Left lung (tissue), 10 donors: ENCODE measurements around the gene OR2K2. TPM values are rescaled to one million over a fixed set of nuclear protein-coding genes. Genes with fewer than 3 reads are reported as not detected.

Experiments
- ATAC-seq: fragments of 200-7000 bp; cut with Tn5 transposase; one replicate; pipeline ENCODE4 v1.9.1; 2020; ENCODE audit warnings: moderate library complexity
- DNase-seq, 4 donors: peaks; one replicate each; pipeline ENCODE4 v3.0.0-alpha.2; 2013 to 2020
- H3K27ac ChIP-seq, 2 donors: fragments of 200-600 bp; sonication (generic) in 1 of 2; one replicate each; pipeline versions ENCODE4 v1.5.0 to v1.8.0; 2020 to 2021
- H3K27me3 ChIP-seq, 2 donors: fragments of 200-600 bp; sonication (generic) in 1 of 2; one replicate each; pipeline versions ENCODE4 v1.5.0 to v1.8.0; 2020 to 2021
- H3K36me3 ChIP-seq, 2 donors: fragments of 200-600 bp; sonication (generic) in 1 of 2; one replicate each; pipeline versions ENCODE4 v1.5.0 to v1.8.0; 2020 to 2021
- H3K4me1 ChIP-seq, 2 donors: fragments of 200-600 bp; one replicate each; pipeline ENCODE4 v1.8.0; 2021
- H3K4me3 ChIP-seq, 2 donors: fragments of 200-600 bp; sonication (generic) in 1 of 2; one replicate each; pipeline versions ENCODE4 v1.5.0 to v1.8.0; 2020 to 2021; ENCODE audit warnings: mild to moderate bottlenecking in 1 of 2
- H3K9me3 ChIP-seq, 2 donors: fragments of 200-600 bp; sonication (generic) in 1 of 2; one replicate each; pipeline versions ENCODE4 v1.5.0 to v1.8.0; 2020 to 2021
- CTCF ChIP-seq, 2 donors: fragments of 200-600 bp; sonication (generic) in 1 of 2; IDR thresholded peaks; one replicate each; pipeline versions ENCODE4 v1.5.0 to v1.8.0; 2021; ENCODE audit warnings: antibody characterized with exemption in 2 of 2
- intact Hi-C, 2 donors: fragments of 100-400 bp; cut with DNase I; formaldehyde crosslinking; loops; one replicate each; pipeline versions ENCODE4 v1.11.2 to v1.14.2; 2022
- polyA plus RNA-seq, 6 donors: library from polyadenylated mRNA; unstranded; fragments of 120-200 nt; gene quantifications; one replicate each; pipeline ENCODE4 v1.2.1, GENCODE V29; 2013; ENCODE audit not compliant: insufficient read length in 6 of 6
- total RNA-seq, 2 donors: library from RNA; stranded (reverse); fragmentation: NEBNext Ultra II Directional; extraction: Animal tissue kit (Norgen Biotek cat#: 25700); gene quantifications; one replicate each; pipeline ENCODE4 v1.2.1, GENCODE V29; 2021
- donor health status: DM: no; HTN: yes; CAD: no.
- donor health status: DM: no; HTN: no; CAD: no.

OR2K2 gene
- total and polyA plus RNA-seq, 8 donors: not detected

GRCh38 chr9:111362526-111362925 lies 32.5 kb upstream of the OR2K2 start:
- intact Hi-C loops: no loop called here

GRCh38 chr9:111360881-111361280 lies 30.9 kb upstream of the OR2K2 start:
- ATAC-seq (no peak), DNase-seq (no peak)
- TF ChIP-seq CTCF (IDR thresholded peaks at IDR 0.05): no peak
- H3K27ac ChIP-seq: no peak overlapping the region
- H3K4me3 ChIP-seq: no peak overlapping the region
- H3K4me1 ChIP-seq: peaks cover 0 to 2% of the 10 kb centered on the region in 2 donors
- H3K27me3 ChIP-seq: no peaks in the 10 kb centered on the region
- intact Hi-C loops: no loop called here
- peaks cover 0 to 56% of the 10 kb centered on the region in 2 donors for H3K36me3 ChIP-seq
- H3K9me3 ChIP-seq: no peaks in the 10 kb centered on the region

More at GRCh38 chr9:111362526-111362925, 32.5 kb upstream of the OR2K2 start:
- ATAC-seq: no peak
- no peak overlapping the region for H3K4me3 ChIP-seq
- TF ChIP-seq CTCF (IDR thresholded peaks at IDR 0.05): no peak
- H3K27me3 ChIP-seq: no peaks in the 10 kb centered on the region
- no peaks in the 10 kb centered on the region for H3K9me3 ChIP-seq
- DNase-seq: no peak
- no peak overlapping the region for H3K27ac ChIP-seq
- no peaks in the 10 kb centered on the region for H3K4me1 ChIP-seq
- peaks cover 0 to 73% of the 10 kb centered on the region in 2 donors for H3K36me3 ChIP-seq

GRCh38 chr9:111356481-111357244 lies 26.6 kb upstream of the OR2K2 start:
- Histone ChIP-seq H3K9me3 (no peaks in the 10 kb centered on the region), H3K4me1 (peaks cover 0 to 2% of the 10 kb centered on the region in 2 donors), H3K27me3 (no peaks in the 10 kb centered on the region), H3K36me3 (peaks cover 0 to 14% of the 10 kb centered on the region in 2 donors), H3K27ac (peak overlapping the region in 1 of 2 donors; percentile 33), H3K4me3 (no peak overlapping the region)
- intact Hi-C loops: no loop called here
- TF ChIP-seq CTCF (IDR thresholded peaks at IDR 0.05): no peak
- peak; percentile 72 for ATAC-seq
- peak in 1 of 4 donors; percentile 11 for DNase-seq

GRCh38 chr9:111352545-111352944 lies 22.5 kb upstream of the OR2K2 start:
- H3K27me3 ChIP-seq: no peaks in the 10 kb centered on the region
- DNase-seq (no peak), ATAC-seq (no peak)
- no peaks in the 10 kb centered on the region for H3K9me3 ChIP-seq
- no peak for TF ChIP-seq CTCF (IDR thresholded peaks at IDR 0.05)
- no peaks in the 10 kb centered on the region for H3K36me3 ChIP-seq
- H3K4me3 ChIP-seq: no peak overlapping the region
- intact Hi-C loops: no loop called here
- H3K4me1 ChIP-seq: peaks cover 0 to 2% of the 10 kb centered on the region in 2 donors
- no peak overlapping the region for H3K27ac ChIP-seq

- no peaks in the 10 kb centered on the region for H3K9me3 ChIP-seq
- no peak for ATAC-seq
- no peaks in the 10 kb centered on the region for H3K27me3 ChIP-seq
- no peaks in the 10 kb centered on the region for H3K36me3 ChIP-seq
- no peak for DNase-seq
- no peaks in the 10 kb centered on the region for H3K4me1 ChIP-seq
- no peak overlapping the region for H3K27ac ChIP-seq
- TF ChIP-seq CTCF (IDR thresholded peaks at IDR 0.05): no peak
- no peak overlapping the region for H3K4me3 ChIP-seq
- intact Hi-C loops: no loop called here
Measured at GRCh38 chr9:111350556-111350955, 20.5 kb upstream of the OR2K2 start.
